ENCODE measurements around the gene C20orf173. TPM values are rescaled to one million over a fixed set of nuclear protein-coding genes. Genes with fewer than 3 reads are reported as not detected.
"Not testable (repeated sequence)": the region's sequence is repeated elsewhere in the genome, so short reads cannot be mapped to it uniquely, and the experiment has no call there.

The C20orf173 gene
- total RNA-seq, 1 donor = not detected

DNA sequence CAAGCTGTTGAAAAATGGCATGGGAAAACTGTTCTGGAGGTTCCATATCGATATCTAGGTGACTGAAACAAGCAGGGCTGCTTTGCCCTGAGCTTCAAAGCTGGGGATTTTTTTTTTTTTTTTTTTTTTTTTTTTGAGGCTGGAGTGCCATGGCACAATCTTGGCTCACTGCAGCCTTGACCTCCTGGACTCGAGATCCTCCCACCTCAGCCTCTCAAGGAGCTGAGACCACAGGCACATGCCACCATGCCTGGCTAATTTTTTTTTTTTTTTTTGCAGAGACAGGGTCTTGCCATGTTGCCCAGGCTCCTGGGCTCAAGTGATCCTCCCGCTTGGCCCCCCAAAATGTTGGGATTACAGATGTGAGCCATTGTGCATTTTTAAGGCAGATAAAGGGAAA is 23.5 kb upstream of the C20orf173 start:
- TF ChIP-seq, protein P1, sequence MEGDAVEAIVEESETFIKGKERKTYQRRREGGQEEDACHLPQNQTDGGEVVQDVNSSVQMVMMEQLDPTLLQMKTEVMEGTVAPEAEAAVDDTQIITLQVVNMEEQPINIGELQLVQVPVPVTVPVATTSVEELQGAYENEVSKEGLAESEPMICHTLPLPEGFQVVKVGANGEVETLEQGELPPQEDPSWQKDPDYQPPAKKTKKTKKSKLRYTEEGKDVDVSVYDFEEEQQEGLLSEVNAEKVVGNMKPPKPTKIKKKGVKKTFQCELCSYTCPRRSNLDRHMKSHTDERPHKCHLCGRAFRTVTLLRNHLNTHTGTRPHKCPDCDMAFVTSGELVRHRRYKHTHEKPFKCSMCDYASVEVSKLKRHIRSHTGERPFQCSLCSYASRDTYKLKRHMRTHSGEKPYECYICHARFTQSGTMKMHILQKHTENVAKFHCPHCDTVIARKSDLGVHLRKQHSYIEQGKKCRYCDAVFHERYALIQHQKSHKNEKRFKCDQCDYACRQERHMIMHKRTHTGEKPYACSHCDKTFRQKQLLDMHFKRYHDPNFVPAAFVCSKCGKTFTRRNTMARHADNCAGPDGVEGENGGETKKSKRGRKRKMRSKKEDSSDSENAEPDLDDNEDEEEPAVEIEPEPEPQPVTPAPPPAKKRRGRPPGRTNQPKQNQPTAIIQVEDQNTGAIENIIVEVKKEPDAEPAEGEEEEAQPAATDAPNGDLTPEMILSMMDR (IDR thresholded peaks at IDR 0.05; ENCODE audit: extremely low read depth, low read depth, low read length) = no peak
- Histone ChIP-seq H3K79me2 (ENCODE audit: insufficient read depth, low read length) (peaks cover 2% of the 10 kb centered on the region), H3K36me3 (ENCODE audit: insufficient read depth, low read length) (peaks cover 61% of the 10 kb centered on the region)

DNA sequence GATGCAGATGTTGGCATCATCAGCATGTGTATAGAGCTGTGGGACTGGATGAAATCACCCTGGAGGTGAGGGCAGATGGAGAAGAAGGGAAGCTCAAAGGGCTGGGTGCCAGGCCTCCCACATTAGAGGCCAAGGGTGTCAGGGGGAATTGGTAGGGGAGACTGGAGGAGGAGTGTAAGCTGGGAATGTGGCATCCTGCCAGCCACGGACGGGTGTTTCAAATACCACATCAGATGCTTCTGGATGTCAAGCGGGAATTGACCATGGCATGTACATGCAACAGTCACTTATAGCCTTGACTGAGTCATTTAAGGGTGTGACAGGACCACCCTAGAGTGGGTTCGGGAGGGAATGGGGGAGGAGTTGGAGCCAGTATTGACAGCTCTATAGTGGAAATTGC is 22.1 kb upstream of the C20orf173 start:
- no peaks in the 10 kb centered on the region for H3K27me3 ChIP-seq (ENCODE audit: insufficient read depth, low read length)
- peaks cover 4% of the 10 kb centered on the region for H4K20me1 ChIP-seq (ENCODE audit: insufficient read depth, low read length)
- H2AFZ ChIP-seq (ENCODE audit: low read length) = no peak overlapping the region
- H3K4me1 ChIP-seq (ENCODE audit: insufficient read depth, low read length) = no peaks in the 10 kb centered on the region
- no peaks in the 10 kb centered on the region for H3K9me3 ChIP-seq (ENCODE audit: low read depth, low read length)
- peaks cover 2% of the 10 kb centered on the region for H3K79me2 ChIP-seq (ENCODE audit: insufficient read depth, low read length)
- H3K36me3 ChIP-seq (ENCODE audit: insufficient read depth, low read length) = peaks cover 69% of the 10 kb centered on the region
- no peak overlapping the region for H3K27ac ChIP-seq (ENCODE audit: low read depth, low read length)
- no peak for DNase-seq (ENCODE audit: insufficient read length, low spot score, missing footprints)
- H3K4me2 ChIP-seq (ENCODE audit: insufficient read depth, low read length) = no peak overlapping the region
- H3K4me3 ChIP-seq (ENCODE audit: insufficient read depth, low read length) = no peak overlapping the region
- TF ChIP-seq, protein P1 (IDR thresholded peaks at IDR 0.05; ENCODE audit: extremely low read depth, low read depth, low read length) = no peak

More for the DNA sequence above, 23.5 kb upstream of the C20orf173 start:
- H3K9me3 ChIP-seq (ENCODE audit: low read depth, low read length) = no peaks in the 10 kb centered on the region
- no peaks in the 10 kb centered on the region for H3K4me1 ChIP-seq (ENCODE audit: insufficient read depth, low read length)
- no peaks in the 10 kb centered on the region for H3K27me3 ChIP-seq (ENCODE audit: insufficient read depth, low read length)
- no peak for DNase-seq (ENCODE audit: insufficient read length, low spot score, missing footprints)
- no peak overlapping the region for H3K4me3 ChIP-seq (ENCODE audit: insufficient read depth, low read length)
- H3K4me2 ChIP-seq (ENCODE audit: insufficient read depth, low read length) = no peak overlapping the region
- no peak overlapping the region for H2AFZ ChIP-seq (ENCODE audit: low read length)
- peaks cover 4% of the 10 kb centered on the region for H4K20me1 ChIP-seq (ENCODE audit: insufficient read depth, low read length)
- no peak overlapping the region for H3K27ac ChIP-seq (ENCODE audit: low read depth, low read length)

- Histone ChIP-seq H3K27ac (ENCODE audit: low read depth, low read length) (no peak overlapping the region), H3K36me3 (ENCODE audit: insufficient read depth, low read length) (peaks cover 61% of the 10 kb centered on the region), H3K4me1 (ENCODE audit: insufficient read depth, low read length) (peaks cover 4% of the 10 kb centered on the region), H3K79me2 (ENCODE audit: insufficient read depth, low read length) (peaks cover 14% of the 10 kb centered on the region), H3K4me3 (ENCODE audit: insufficient read depth, low read length) (no peak overlapping the region), H3K27me3 (ENCODE audit: insufficient read depth, low read length) (no peaks in the 10 kb centered on the region), H3K9me3 (ENCODE audit: low read depth, low read length) (no peaks in the 10 kb centered on the region), H2AFZ (ENCODE audit: low read length) (no peak overlapping the region), H4K20me1 (ENCODE audit: insufficient read depth, low read length) (no peaks in the 10 kb centered on the region), H3K4me2 (ENCODE audit: insufficient read depth, low read length) (no peak overlapping the region)
- TF ChIP-seq, protein P1 (IDR thresholded peaks at IDR 0.05; ENCODE audit: extremely low read depth, low read depth, low read length) = no peak
- no peak for DNase-seq (ENCODE audit: insufficient read length, low spot score, missing footprints)
These were observed 17.9 kb upstream of the C20orf173 start for GRCh38 chr20:35547329-35547728.

DNA sequence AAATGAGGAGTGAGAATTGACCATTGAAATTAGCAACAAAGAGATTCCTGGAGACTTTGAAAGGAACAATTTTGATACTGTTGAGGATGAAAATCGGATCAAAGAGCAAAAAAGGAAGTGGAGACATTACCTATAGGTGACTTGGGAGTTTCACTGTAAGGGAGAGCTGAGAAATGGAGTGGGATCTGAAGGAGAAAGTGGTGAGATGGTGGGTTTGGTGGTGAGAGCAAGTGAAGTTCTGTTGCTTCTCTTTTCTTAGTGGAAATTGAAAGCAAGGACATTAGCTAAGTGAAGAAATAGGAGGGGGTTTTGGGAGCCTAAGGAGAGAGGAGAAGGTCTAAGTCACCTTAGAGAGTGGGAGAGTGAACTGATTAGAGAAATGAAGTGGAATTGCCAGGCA is 16.7 kb upstream of the C20orf173 start:
- Histone ChIP-seq H3K4me1 (ENCODE audit: insufficient read depth, low read length) (peaks cover 11% of the 10 kb centered on the region), H2AFZ (ENCODE audit: low read length) (no peak overlapping the region), H3K9me3 (ENCODE audit: low read depth, low read length) (no peaks in the 10 kb centered on the region), H4K20me1 (ENCODE audit: insufficient read depth, low read length) (no peaks in the 10 kb centered on the region), H3K27ac (ENCODE audit: low read depth, low read length) (no peak overlapping the region), H3K4me3 (ENCODE audit: insufficient read depth, low read length) (no peak overlapping the region), H3K4me2 (ENCODE audit: insufficient read depth, low read length) (no peak overlapping the region), H3K27me3 (ENCODE audit: insufficient read depth, low read length) (no peaks in the 10 kb centered on the region), H3K36me3 (ENCODE audit: insufficient read depth, low read length) (peaks cover 49% of the 10 kb centered on the region), H3K79me2 (ENCODE audit: insufficient read depth, low read length) (peaks cover 17% of the 10 kb centered on the region)
- DNase-seq (ENCODE audit: insufficient read length, low spot score, missing footprints) = no peak
- TF ChIP-seq, protein P1 (IDR thresholded peaks at IDR 0.05; ENCODE audit: extremely low read depth, low read depth, low read length) = no peak

- DNase-seq (ENCODE audit: insufficient read length, low spot score, missing footprints) = not testable (repeated sequence)
- H3K4me1 ChIP-seq (ENCODE audit: insufficient read depth, low read length) = peaks cover 11% of the 10 kb centered on the region
- H3K36me3 ChIP-seq (ENCODE audit: insufficient read depth, low read length) = peaks cover 42% of the 10 kb centered on the region
These were observed 15.5 kb upstream of the C20orf173 start for GRCh38 chr20:35544941-35545340.

More at GRCh38 chr20:35544941-35545340, 15.5 kb upstream of the C20orf173 start:
- not testable (repeated sequence) for H3K9me3 ChIP-seq (ENCODE audit: low read depth, low read length); H3K4me3 ChIP-seq (ENCODE audit: insufficient read depth, low read length); H3K4me2 ChIP-seq (ENCODE audit: insufficient read depth, low read length); H4K20me1 ChIP-seq (ENCODE audit: insufficient read depth, low read length); H2AFZ ChIP-seq (ENCODE audit: low read length); H3K27me3 ChIP-seq (ENCODE audit: insufficient read depth, low read length); H3K27ac ChIP-seq (ENCODE audit: low read depth, low read length)
- H3K79me2 ChIP-seq (ENCODE audit: insufficient read depth, low read length) = peaks cover 15% of the 10 kb centered on the region

All from osteoblast (primary cell).